HG02571 (cell line): ENCODE results near the gene SPEF1.
"Not testable (repeated sequence)": the region's sequence is repeated elsewhere in the genome, so short reads cannot be mapped to it uniquely, and the experiment has no call there.

Experiments
- ATAC-seq: cut with Tn5 transposase; IDR thresholded peaks from one replicate; pipeline ENCODE4 v1.9.1; 2021; ENCODE audit warnings: mild to moderate bottlenecking, moderate library complexity; ENCODE audit not compliant: unreplicated experiment

The SPEF1 gene

GRCh38 chr20:3811467-3812258 is 30.4 kb upstream of the SPEF1 start:
- no peak for ATAC-seq

GRCh38 chr20:3808544-3808943 is 27.3 kb upstream of the SPEF1 start:
- ATAC-seq, result no peak

- ATAC-seq, result no peak
Measured at GRCh38 chr20:3804781-3805180, 23.5 kb upstream of the SPEF1 start.

- no peak for ATAC-seq
Measured at GRCh38 chr20:3804254-3804751, 23.1 kb upstream of the SPEF1 start.

GRCh38 chr20:3803854-3804253 is 22.6 kb upstream of the SPEF1 start:
- ATAC-seq, result no peak

- no peak for ATAC-seq
Measured at GRCh38 chr20:3803289-3803688, 22.0 kb upstream of the SPEF1 start.

GRCh38 chr20:3802524-3803239 is 21.4 kb upstream of the SPEF1 start:
- ATAC-seq, result no peak

GRCh38 chr20:3801846-3802245 is 20.6 kb upstream of the SPEF1 start:
- no peak for ATAC-seq

- no peak for ATAC-seq
Measured at GRCh38 chr20:3801299-3801698, 20.1 kb upstream of the SPEF1 start.

- ATAC-seq, result no peak
Measured at GRCh38 chr20:3800878-3801260, 19.6 kb upstream of the SPEF1 start.

GRCh38 chr20:3800256-3800877 is 19.1 kb upstream of the SPEF1 start:
- no peak for ATAC-seq

- no peak for ATAC-seq
Measured at GRCh38 chr20:3798908-3799248, 17.6 kb upstream of the SPEF1 start.

GRCh38 chr20:3798373-3798768 is 17.1 kb upstream of the SPEF1 start:
- no peak for ATAC-seq

GRCh38 chr20:3797592-3798372 is 16.5 kb upstream of the SPEF1 start:
- ATAC-seq, result no peak

GRCh38 chr20:3797226-3797545 is 15.9 kb upstream of the SPEF1 start:
- no peak for ATAC-seq

- ATAC-seq, result no peak
Measured at GRCh38 chr20:3796477-3797225, 15.4 kb upstream of the SPEF1 start.

GRCh38 chr20:3795511-3796468 is 14.5 kb upstream of the SPEF1 start, which contains the start of gene CDC25B:
Gene CDC25B (plus strand): TSS chr20:3796310. CDS start chr20:3796532, 222 bp downstream.
- ATAC-seq, result peak; percentile 63

- no peak for ATAC-seq
Measured at GRCh38 chr20:3794701-3795420, 13.6 kb upstream of the SPEF1 start.

- not testable (repeated sequence) for ATAC-seq
Measured at GRCh38 chr20:3794168-3794567, 12.9 kb upstream of the SPEF1 start.
